HT-29 (cell line): ENCODE data around the gene EFNB2. TPM values are rescaled to one million over a fixed set of nuclear protein-coding genes. Genes with fewer than 3 reads are reported as not detected.

Experiments used
- DNase-seq: peaks from one replicate; pipeline ENCODE4 v3.0.0-alpha.2; 2015; ENCODE audit warnings: low spot score
- total RNA-seq: library from RNA; depleted of rRNA; stranded (reverse); fragments of >200 nt; shearing (Covaris generic); gene quantifications from 2 replicates; pipeline ENCODE4 v1.2.3, GENCODE V29; 2014

The EFNB2 gene
- total RNA-seq, 1 experiment from 2014 or later = 31.0 TPM

- DNase-seq = no peak
Observed at GRCh38 chr13:106551350-106551749, 15.9 kb upstream of the EFNB2 start.

GRCh38 chr13:106550570-106551135, 15.2 kb upstream of the EFNB2 start:
- no peak for DNase-seq

GRCh38 chr13:106548064-106548696, 12.7 kb upstream of the EFNB2 start:
- DNase-seq = no peak

GRCh38 chr13:106541826-106542225, 6.4 kb upstream of the EFNB2 start:
- DNase-seq = no peak

- DNase-seq = no peak
Observed at GRCh38 chr13:106540613-106541012, 5.2 kb upstream of the EFNB2 start.

DNA sequence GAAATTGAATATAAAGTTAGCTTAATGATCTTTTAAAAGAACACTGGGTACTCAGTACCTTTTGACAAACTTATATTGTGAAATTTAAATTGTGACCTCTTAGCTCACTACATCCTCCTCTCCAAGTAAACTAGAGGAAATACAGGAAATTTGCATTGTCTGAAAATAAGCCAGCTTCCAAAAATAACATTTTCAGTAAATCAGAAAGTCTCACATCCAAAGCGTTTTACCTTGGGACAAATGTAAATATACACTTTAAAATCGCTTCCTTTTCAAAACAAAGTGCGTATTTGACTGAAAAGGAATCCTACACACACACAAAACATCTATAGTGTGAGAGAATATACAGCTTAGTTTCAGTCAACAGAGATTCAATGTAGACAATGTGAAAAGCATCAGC, 2.1 kb upstream of the EFNB2 start:
- DNase-seq = no peak

GRCh38 chr13:106536244-106537034, 977 bp upstream of the EFNB2 start:
- DNase-seq = peak; percentile 97

GRCh38 chr13:106534639-106535551, 567 bp downstream of the EFNB2 start:
- peak; percentile 47 for DNase-seq

DNA sequence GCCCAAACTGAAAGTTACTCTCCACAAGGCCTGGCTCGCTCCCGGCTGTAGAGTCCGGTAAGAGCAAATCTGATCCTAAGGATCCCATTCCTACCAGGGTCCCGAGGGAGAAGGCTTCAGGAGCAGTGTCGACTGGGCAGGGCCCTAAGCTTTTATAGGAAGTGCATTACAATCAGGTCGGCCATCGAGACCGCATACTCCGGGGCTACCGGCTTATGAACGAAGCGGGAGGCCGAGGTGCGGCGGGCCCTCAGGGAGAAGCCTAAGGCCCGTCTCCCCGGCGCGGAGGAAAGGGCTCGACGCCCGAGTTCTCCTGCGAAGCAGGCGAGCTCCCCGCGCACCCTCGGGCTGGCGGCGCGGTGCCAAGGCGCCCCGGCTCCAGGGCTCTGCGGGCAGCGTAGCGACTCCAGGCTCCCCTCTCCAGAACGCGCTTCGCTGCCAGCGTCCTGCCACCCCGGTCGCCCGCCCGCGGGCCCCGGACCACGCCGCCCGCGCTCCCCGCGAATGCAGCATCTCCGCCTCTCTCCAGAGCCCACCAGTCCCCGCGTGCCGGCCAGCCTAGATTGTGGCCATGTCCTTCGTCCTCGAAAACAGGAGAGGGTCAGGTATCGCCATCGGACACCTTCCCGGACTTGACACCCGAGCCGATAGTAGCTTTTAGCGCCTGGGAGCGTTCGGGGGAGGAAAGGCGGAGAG, 1.4 kb downstream of the EFNB2 start:
- DNase-seq = peak; percentile 85

GRCh38 chr13:106533101-106533942, 2.1 kb downstream of the EFNB2 start:
- DNase-seq = peak; percentile 93

DNA sequence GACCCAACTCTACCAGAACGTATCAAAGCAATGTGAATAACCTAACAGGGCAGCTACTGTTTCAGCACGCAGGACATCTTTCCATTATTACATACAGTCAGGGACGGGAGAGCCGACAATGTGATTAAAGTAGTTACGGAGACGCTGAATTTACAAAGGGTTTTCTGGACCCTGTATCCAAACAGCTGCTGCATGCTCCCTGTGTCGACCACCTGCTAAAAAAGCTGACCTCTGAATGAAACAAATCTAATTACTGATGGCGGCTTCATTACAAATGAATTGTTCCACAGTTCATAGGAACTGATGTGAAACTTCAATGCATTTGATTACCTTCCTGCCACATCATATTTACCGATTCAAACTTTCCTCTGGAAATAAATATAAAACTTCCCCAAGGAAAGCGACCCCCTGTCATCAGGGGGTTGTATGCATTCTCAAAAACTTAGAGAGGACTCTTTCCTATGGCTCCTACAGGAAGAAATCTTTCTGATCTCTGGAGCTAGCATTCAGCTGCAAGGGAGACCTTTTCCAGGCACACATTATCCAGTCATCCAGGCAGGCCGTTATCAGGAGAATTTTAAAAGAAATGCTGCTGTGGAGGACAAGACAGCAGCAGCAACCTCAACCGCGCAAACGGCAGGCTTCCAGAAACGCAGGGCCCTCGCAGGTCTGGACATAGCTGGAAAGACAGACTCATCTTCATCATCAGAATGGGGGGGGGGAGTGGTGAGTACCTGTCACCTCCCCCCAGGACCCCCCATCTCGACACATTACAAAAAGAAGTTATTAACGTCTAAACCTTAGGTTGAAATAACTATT, 3.1 kb downstream of the EFNB2 start:
- peak; percentile 54 for DNase-seq

DNA sequence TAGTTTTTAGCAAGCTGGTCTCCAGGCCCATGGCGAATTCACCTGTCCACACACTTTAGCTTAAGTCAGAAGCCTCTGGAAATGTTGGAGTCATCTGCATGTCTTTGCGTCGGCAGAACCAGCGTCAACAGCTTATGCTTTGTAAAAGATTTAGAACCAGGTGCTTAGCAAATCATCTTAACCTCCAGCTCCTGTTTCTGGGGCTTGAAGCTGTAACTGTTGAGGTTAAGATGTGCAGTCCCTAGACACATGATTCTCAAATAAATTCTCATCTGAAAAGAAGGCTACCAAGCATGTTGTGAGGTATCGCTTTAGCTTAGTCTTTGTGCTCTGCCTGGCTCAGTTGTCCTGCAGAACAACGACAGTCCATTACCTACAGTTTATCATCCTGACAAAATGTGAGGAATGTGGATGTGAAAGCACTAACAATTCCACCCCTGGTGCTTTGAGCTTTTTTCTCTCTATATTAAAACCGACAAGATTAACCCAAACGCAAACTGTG, 4.4 kb downstream of the EFNB2 start:
- DNase-seq = peak; percentile 69

DNA sequence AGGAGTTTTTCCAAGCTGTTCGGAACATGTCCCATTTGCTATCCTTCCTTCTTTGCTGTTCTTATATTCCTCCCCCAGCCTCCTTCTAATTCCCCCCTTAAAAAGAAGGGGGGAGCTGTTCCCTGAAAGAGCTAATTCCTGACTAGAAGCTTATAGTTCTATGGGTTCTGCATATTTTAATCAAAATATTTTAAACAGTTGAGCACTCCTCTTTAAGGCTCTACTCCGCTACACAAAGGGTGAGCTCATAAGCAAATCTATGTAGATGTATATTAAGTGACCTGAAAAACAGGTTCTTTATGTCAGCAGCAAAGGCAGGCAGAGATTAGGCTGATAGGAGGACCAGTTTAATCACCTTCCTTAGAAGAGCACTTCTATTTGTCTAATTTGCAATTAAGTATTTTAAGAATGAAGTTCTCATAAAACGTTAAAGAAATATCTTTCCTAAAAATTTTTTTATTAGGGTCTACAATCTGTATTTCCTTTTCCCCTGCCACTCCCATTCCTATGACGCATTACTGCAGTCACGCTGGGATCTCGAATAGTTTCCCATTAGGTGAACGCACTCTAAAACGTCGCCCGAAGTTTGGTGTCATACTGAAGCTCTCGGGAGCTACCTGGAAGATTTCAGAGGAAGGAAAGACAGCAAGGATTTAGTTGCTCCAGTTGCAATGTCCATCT, 5.2 kb downstream of the EFNB2 start:
- peak; percentile 89 for DNase-seq

- DNase-seq = peak; percentile 68
Observed at GRCh38 chr13:106529415-106530170, 5.9 kb downstream of the EFNB2 start.

DNA sequence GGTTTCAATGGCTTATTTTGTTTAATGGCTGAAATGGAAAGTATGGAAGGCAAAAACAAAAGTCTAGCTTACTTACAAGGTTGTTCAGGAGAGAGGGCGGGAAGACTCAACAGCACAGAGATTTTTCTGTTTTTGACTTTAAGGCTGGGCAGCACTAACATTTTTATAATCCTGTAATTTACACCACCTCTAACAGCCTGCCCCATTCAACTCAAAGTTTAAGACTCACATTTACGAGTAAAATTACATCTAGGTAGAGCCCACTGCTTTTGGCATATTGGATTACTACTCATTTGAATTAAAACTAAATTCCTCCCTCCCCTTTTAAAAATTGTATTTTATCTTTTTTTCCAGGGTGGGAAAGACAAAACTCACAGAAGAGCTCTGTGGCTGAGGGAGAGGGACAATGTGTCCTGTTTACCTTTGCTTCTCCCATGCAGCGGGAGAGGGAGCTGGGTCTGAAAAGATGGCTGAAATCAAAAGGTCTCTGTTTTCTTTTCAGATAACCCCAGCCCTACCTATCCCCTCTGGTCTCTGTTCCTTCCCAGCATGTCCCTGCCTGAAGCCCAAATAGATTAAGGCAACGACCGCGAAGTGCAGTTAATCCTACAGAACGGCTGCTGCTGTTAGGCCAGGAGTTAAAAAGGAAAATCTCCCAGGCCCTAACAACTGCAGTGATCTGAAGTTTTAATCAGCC, 6.6 kb downstream of the EFNB2 start:
- DNase-seq = peak; percentile 21

GRCh38 chr13:106527826-106528225, 7.6 kb downstream of the EFNB2 start:
- peak; percentile 27 for DNase-seq

- no peak for DNase-seq
Observed at GRCh38 chr13:106527445-106527801, 8.0 kb downstream of the EFNB2 start.
